Stromal cell of bone marrow (primary cell): ENCODE results near the gene PTPN3.

Source experiments
- DNase-seq: peaks from one replicate; pipeline ENCODE4 v3.0.0-alpha.2; 2012; ENCODE audit warnings: low read depth

PTPN3 gene

DNA sequence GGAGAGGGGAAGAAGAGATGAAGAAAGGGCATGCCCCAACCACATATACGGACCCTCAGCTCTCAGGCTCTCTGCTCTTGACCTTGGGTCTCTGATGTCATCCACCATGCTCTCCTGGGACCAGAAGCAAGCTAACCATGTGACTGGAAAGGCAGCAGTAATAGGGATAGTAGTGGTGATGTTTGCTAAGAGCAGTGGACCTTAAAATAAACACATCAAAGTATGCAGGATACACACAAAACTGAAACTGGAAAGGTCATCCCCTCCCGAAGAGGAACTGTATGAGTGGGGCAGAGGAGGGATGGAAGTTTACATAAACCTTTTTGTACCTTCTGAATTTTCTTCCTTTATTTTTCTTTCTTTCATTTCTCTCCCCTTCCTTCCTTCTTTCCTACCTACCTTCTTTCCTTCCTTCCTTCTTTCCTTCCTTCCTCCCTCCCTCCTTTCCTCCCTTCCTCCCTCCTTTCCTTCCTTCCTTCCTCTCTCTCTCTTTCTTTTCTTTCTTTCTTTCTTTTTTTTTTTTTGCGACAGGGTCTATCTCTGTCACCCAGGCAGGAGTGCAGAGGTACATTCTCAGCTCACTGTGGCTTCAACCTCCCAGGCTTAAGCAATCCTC, 8.1 kb upstream of the PTPN3 start:
- no peak for DNase-seq

DNA sequence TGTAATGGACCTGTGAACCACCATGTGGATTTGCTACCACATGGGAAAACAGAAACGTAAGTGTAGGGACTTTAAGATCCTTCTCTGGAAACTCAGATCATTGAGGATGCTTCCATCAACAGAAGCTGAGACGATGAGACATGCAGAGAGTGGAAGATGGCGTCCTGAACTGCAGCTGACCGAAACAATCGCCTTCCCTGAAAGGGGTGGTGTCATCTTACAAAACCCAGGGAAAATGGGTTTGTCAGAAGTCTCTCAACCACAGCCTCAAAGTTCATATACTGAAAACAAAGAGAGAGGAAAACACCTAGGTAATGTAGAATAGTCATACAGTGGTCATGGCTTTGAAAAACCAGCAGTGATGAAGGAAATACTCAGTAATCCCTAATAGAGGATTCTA, 6.6 kb upstream of the PTPN3 start:
- DNase-seq: no peak

DNA sequence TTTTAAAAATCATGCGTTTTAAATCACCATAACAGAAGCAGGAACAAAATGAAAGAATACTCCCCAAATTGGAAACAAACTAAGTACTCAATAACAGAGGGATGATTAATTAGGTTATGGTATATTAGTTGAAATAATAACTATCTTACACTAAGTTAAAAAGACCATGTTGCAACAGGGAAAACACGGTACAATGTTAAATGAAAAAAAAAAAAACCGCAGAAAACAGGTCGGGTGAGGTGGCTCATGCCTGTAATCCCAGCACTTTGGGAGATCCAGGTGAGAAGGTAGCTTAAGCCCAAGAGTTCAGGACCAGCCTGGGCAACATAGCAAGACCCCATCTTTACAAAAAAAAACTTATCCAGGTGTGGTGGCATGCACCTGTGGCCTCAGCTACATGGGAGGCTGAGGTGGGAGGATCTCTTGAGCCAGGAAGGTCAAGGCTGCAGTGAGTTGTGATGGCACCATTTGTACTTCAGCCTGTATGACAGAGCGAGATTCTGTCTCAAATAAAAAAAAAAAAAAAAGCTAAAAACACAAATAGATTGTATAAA, 2.4 kb upstream of the PTPN3 start:
- DNase-seq: no peak

DNA sequence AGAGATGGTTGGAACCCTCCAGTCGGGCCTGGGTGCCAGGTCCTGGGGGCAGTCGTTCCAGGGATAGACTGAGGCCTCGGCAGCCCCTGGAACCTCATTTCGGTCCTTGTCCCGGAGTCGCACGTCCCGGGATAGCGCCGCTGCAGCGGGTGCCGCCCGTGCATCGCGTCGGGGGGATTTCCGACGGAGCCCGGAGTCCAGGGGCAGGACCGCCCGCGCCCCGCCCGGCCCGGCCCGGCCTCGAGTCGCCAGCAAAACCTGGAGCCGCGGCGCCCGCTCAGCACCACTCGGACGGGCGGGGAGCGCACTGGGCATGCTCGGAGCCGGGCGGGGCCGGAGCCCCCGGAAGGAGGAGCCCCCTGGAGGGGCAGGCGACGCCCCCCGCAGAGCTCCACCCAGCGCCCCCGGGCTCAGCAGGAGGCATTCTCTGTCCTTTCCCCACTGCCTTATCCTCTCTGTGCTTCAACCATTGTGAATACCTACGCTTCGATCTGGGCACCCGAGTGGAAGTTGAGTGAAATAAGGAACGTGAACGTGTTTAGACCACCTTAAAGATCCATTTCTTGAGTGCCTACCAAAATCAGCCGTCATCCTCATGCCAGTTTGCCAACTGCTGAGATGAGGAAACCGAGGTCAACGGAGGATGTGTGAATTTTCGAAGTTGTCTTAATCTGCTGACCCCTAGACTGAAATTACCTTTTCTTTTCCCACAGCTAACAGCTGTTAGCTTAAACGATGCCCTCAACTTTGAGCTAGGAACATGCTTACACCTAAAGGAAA, 1.7 kb upstream of the PTPN3 start:
- DNase-seq: no peak

DNA sequence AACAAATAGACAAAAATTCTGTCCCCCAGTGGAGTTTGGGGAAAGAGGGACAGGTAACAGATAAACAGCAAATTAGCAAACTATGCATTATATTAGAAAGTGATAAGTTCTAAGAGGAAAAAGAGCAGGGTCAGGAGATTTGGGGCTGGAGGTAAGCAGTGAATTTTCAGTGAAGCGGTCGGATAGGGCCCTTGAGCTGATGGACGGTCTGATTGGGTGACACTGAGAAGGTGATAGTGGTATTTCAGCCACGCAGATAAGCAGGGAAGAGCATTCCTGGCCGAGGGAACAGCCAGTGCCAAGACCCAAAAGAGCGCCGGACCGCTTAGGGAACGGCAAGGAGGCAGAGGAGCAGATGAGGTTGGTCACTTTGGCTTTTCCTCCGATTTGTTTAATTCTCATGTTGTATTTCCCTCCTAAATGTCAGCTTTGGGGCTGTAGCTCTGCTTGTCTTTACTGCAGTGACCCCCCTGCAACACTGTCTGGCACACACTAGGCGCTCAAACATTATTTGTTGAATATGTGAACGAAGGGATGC, 1.1 kb upstream of the PTPN3 start:
- DNase-seq: no peak

DNA sequence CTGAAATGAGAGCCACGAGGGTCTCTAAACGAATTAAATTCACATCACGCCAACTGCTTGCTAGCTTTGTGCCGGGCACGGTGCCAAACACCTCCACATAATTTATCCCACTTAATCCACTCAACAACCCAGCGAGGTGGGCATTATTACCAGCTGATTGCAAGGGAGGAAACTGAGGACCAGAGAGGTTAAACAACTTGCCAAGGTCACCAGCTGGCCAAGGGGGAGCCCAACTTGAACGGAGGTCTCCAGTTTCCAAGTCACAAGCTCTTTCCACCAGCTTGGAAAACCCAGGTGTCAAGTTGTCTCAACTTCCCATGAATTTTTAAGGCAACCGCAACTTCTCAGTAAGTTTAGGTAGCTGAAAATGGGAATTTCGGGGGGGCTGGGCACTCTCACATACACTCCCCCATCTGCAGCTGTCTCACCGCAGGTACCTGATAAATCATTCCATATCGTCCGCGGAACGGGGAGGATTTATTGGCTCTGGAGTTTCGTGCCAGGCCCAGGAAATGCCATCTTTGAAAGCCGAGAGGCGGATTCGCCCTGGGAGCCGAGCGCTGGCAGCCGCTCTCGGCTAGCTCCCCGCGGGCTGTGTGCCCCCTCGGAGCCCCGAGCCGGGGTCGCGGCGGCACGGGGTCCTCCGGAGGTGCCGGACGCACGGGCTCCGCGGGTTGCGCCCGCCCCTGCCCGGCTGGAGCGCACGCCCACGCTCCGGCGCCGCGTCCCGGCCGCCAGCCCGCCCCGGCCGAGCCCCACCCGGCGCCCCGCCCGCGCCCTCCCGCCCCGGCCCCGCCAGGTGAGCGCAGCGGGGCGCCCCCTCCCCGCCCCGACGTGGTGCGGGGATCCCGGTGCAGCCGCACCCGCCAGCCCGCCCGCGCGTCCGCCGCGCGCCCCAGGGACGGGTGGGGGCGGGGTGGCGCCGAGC, 617 bp downstream of the PTPN3 start:
- DNase-seq: no peak

DNA sequence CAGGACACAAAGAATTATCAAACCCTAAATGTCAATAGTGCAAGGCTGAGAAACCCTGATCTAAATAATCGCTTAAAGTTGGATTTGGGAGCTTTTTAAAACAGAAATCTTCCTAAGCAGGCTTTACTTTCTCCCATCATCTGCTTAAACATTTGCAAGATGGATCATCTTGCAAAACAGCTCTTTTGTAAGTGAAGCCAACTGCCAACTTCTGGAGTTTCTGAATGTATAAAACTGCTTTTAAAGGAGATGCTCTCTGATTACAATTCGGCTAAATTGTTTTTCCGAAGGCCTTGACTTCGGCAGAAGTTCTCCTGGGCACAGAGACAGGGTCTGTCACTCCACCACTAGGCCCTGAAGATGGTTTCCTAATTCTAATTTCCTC, 1.3 kb downstream of the PTPN3 start:
- no peak for DNase-seq

DNA sequence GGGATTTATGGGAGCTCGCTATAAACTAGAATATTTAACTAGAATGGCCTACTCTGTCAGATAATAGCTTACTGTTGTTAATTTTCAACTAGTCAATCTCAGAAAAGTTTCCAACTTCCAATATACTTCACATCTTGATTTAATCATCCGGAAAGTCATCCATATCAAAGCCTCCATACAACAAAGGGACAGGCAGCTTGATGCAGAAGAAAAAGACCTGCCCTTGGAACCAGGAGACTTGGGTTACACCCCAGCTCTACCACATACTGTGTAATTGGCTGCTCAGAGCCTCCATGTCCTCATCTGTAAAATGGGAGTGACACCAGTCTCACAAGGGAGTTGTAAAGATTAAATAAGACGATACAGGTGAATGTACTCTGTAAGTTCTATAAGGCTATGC, 1.9 kb downstream of the PTPN3 start:
- DNase-seq: no peak

DNA sequence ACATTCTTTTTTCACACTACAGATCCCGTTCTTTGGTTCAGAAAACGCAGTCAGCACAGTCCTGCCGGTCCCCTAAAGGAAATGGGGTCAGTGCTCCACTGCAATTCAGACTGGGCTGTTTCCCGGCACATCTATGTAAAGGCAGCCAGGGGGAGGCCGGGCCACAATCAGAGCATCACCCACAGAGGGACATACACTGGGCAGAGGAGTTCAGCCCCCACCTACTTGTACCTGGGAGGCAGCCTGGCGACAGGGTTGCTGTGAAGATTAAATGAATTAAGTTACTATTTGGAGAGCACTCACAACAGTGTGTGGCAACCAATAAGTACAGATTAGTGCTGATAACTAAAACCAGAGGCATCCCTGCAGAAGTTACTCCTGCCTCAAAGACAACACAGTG, 4.5 kb downstream of the PTPN3 start:
- DNase-seq: no peak

DNA sequence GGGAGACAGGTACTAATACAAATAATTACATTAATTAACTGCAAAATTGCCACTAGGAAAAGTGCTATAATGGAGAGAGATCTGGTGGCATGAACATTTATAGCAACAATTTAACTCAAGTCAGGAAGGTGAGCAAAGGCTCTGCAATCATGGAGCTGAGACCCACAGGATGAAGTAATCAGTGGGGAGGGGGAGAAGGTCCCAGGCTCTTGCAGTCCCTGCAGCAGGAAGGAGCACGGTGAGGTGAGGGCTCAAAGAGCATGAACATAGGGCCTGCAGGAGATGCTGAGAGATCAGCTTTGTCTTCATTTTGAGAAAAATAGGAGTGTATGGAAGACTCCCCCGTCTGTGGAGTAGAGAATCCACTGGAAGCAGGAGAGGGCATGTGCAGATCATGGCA, 6.5 kb downstream of the PTPN3 start:
- no peak for DNase-seq

DNA sequence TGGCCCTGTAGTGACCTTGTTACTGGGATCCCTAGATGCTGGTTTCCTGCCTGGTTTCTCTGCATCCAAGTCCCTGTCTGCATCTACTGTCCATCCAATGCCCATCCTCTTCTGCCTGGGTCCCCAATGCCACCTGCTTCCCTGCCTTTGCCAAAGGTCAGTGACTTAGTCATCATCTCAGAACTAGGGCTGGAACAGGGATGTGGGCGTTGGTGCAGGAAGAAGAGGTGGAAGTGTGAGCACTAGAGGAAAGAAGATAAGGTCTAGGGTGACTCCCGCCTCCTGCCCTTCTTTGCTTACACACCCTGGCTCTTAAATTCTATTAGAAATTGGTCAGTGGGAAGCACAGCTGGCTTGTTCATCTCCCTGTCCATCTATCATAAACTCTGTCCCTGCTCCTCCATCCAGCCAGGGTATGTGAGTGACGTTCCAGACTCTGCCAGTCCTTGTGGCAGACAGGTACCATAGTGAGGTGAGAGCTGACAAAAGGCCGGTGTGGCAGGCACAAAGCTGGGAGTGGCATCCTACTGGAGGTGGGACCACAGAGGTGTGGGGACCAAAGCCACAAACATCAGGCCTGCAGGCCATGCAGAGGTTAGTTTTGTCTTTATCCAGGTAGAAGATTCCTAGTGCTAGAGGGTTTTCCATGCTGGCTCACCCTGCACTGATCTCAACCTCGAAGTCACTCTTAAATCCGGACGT, 9.2 kb downstream of the PTPN3 start:
- DNase-seq: no peak

DNA sequence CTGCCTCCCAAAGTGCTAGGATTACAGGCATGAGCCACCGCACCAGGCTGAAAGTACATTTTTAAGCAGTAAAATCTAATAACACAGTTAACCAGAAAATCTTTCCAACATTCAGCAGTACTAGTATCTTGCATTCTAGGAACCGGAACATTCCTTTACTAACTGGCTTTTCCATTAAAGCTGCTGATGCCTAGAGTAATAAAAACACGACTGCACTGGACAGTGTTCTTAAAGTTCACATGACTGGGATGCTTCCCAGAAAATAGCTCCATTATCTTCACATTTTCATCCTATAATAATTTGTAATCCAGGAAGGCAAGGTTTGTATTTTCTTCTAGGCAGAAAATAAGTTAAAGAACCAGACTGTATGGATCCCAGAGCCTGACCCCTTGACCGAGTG, 9.8 kb downstream of the PTPN3 start:
- DNase-seq: no peak

DNA sequence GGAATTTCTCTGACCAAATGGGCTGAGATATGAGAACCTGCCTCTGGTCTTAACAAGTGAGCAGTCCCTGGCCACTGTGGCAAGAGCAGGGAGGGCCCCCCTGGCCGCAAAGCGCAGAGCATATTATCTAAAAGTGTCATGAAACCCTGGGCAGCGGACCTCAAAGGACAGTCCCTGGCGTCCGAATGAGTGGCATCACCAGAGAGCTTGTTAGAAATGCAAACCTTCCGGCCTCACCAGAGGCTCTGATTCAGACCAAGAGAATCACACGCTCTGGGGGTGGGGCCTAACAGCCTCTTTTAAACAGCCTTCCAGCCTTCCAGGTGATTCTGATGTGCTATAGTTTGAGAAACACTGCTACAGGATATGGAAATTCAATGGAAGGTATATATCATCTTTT, 10.9 kb downstream of the PTPN3 start:
- DNase-seq: no peak

DNA sequence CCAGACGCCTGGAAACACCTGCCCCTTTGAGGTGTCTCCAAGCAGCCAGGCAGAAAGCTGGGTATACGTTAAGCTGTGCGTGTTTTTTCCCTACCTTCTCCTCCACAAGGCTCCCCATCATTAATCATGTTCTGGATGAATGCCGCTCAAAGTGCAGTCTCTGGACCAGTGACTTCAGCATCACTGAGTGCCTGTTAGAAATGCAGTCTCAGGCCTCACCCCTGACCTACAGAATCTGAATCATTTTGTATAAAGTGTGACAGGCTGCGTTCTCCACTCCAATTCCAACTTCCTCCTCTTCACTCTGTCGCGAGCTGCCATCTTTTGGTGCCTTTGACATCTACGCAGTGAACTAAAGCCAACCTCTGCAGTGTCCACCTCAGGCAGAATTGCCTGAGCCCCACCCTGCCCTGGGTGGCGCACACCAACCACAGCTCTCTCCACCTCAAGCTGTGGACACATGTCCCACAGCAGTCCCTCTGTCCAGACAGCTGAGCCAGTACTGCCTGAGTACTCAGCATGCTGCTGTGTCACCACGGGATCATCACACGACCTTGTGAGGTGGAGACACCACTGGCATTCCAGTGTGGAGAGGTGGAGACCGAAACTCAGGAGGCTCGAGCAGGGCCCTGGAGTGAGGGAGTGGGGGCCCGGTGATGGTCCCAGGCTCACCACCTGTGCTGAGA, 14.2 kb downstream of the PTPN3 start:
- no peak for DNase-seq

DNA sequence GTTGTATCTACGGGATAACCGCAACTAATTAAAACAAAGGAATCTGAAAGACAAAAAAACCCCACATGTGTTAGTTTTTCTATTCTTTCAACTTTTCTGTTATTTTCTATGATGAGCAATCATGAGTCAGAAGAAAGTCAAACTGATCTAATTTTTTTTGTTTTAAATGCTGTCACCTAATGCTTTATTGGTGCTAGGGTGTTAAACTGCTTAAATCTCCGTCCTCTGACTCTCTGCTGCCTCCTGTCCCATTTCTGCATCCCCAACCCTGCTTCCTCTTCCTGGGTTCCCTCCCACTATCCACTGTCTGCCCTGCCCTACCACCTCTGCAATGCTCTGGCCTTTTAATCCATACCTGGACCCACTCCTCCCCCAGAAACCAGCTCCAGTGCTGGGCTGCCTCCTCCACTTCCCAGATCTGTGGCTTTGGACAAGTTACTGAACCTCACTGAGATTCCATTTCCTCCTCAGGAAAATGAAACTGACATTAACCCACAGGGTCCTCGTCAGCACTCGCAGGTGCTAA, 15.7 kb downstream of the PTPN3 start:
- DNase-seq: no peak

DNA sequence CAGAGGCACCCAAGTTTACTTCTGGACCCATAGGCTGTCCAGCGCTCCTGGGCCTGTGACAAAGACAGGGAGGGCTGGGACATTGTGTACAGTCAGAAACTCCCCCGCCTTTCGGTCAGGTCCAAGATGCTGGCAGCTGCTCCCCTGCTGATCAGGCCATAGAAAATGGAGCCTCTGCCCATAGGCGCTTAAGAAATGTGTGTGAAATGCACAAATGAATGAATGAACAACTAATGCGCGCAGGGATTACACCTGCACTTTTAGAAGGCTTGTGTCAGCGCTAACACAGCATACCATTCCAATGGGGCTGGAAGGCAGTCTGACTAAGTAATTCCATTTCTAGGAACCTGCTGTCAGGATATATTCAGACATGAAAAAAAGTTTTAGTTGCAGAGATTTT, 16.3 kb downstream of the PTPN3 start:
- no peak for DNase-seq

DNA sequence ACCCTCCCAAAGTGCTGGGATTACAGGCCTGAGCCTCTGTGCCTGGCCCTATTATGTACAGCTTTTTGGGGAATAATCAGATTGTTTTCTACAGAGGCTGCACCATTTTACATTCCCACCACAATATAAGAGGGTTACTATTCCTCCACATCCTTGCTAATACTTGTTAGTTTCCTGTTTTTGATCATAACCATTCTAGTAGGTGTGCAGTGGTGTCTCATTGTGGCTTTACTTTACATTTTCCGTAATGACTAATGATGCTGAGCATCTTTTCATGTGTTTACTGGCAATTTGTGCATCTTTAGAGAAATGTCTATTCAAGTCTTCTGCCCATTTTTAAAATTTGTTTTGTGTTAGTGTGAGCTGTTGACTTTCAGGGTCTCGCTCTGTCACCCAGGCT, 18.3 kb downstream of the PTPN3 start:
- DNase-seq: no peak

DNA sequence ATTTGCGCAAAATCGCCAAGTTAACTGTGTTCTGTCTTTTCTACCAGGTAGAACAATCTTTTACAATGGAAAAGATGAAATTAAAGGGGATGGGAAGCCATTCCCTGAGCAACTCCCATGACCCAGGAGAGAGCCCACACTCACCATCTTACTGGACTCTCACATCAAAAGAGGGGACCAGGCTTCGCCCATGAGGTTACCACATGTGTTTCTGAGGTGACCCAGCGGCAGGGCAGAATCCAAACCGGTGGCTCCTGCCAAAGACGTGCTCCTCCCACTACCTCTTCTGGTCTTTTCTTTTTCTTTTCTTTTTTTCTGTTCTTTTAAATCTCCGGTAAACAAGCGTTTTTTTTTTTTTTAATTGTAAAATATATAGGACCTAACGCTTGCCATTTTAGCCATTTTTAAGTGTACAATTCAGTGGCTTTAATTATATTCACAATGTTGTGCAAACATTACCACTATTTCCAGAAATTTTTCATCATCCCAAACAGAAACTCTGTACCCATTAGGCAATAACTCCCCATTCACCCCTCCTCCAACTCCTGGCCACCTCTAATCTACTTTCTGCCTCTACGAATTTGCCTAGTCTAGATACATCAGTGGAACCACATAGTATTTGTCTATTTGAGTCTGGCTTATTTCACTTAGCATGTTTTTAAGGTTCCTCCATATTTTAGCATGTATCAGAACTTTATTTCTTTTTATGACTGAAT, 19.3 kb downstream of the PTPN3 start:
- no peak for DNase-seq

DNA sequence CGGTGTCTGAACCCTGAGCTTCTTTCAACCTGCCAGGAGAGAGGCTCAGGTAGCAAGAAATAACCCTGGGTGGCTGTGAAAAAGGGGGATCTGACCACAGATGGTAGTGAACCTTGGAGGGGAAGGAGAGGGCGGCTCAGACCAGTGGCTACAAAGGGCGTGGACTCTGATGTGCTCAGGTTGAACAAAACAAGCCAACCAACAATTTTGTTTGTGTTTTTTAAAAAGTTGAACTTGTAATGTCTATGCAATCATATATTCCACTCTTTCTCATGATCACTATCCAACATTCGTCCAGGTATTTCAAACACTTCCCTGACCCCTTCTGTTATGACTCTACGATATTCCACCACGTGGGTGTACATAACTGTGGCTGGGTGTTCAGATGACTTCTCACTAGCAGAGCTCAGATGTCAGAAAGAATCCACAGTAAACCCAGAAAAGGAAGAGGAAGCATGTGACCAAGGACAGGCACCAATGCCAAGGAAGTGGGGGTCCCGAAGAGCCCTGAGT, 20.0 kb downstream of the PTPN3 start:
- DNase-seq: no peak
